BLaER1 treated with 17β-estradiol and CSF1 and Interleukin-3, amounts not matched to agents 10 nM and 100 nM (cell line): ENCODE results near the gene PKP3.
A peak's percentile ranks its signal among the peaks of the same experiment; 100 is the strongest.
"Not testable (repeated sequence)": the region's sequence is repeated elsewhere in the genome, so short reads cannot be mapped to it uniquely, and the experiment has no call there.

Experiments used
- H3K27ac ChIP-seq, 11 experiments: shearing (Covaris generic); formaldehyde crosslinking; 2 replicates each; pipeline ENCODE4 v1.8.1; 2022
- H3K27me3 ChIP-seq, 11 experiments: shearing (Covaris generic); formaldehyde crosslinking; 2 replicates each; pipeline ENCODE4 v1.8.1; 2022
- H3K36me3 ChIP-seq, 11 experiments: shearing (Covaris generic); formaldehyde crosslinking; 2 replicates each; pipeline ENCODE4 v1.8.1; 2022
- H3K4me1 ChIP-seq, 10 experiments: shearing (Covaris generic); formaldehyde crosslinking; 2 replicates each; pipeline ENCODE4 v1.8.1; 2022
- H3K4me2 ChIP-seq, 11 experiments: shearing (Covaris generic); formaldehyde crosslinking; 2 replicates each; pipeline ENCODE4 v1.8.1; 2022
- H3K4me3 ChIP-seq, 10 experiments: shearing (Covaris generic); formaldehyde crosslinking; 2 replicates each; pipeline ENCODE4 v1.8.1; 2022
- H3K9ac ChIP-seq, 11 experiments: shearing (Covaris generic); formaldehyde crosslinking; 2 replicates each; pipeline ENCODE4 v1.8.1; 2022
- H3K9me3 ChIP-seq, 11 experiments: shearing (Covaris generic); formaldehyde crosslinking; replicated peaks in 1 of 11; 2 replicates each; pipeline ENCODE4 v1.8.1; 2022
- H4K20me1 ChIP-seq, 11 experiments: shearing (Covaris generic); formaldehyde crosslinking; 2 replicates each; pipeline ENCODE4 v1.8.1; 2022
- Cebpa-rat ChIP-seq, 11 experiments: shearing (Covaris generic); IDR thresholded peaks; 2 replicates each; pipeline ENCODE4 v1.8.1; 2022

The PKP3 gene

GRCh38 chr11:386483-386882, 7.5 kb upstream of the PKP3 start:
- 0 out of 22 replicates have a peak, but pooled peaks cover 0 to 4% (median 0%) of the 10 kb centered on the region in 11 experiments for H3K27me3 ChIP-seq
- peaks cover 22 to 52% (median 31%) of the 10 kb centered on the region in 11 experiments for H3K9me3 ChIP-seq
- H3K4me1 ChIP-seq: peaks cover 4 to 38% (median 26%) of the 10 kb centered on the region in 10 experiments; a peak in 18 of 20 replicates

GRCh38 chr11:387193-387793, 6.7 kb upstream of the PKP3 start:
- no peak overlapping the region for H3K27ac ChIP-seq
- peaks cover 0 to 30% (median 18%) of the 10 kb centered on the region in 10 experiments; a peak in 16 of 20 replicates for H3K4me1 ChIP-seq
- peaks cover 22 to 52% (median 31%) of the 10 kb centered on the region in 11 experiments for H3K9me3 ChIP-seq
- 0 out of 22 replicates have a peak, but pooled peaks cover 0 to under 1% (median 0%) of the 10 kb centered on the region in 11 experiments for H3K27me3 ChIP-seq
- H3K4me2 ChIP-seq: peak overlapping the region in 4 of 11 experiments; percentile 8 to 28 (median 22); a peak in 5 of 22 replicates
- no peak for TF ChIP-seq Cebpa-rat (IDR thresholded peaks at IDR 0.05)
- H4K20me1 ChIP-seq: no peaks in the 10 kb centered on the region
- no peak overlapping the region for H3K9ac ChIP-seq
- H3K4me3 ChIP-seq: peak overlapping the region in 2 of 10 experiments; percentile 24 to 26; a peak in 2 of 20 replicates
- H3K36me3 ChIP-seq: peaks cover 0 to 10% (median 0%) of the 10 kb centered on the region in 11 experiments; a peak in 5 of 22 replicates

More at GRCh38 chr11:386483-386882, 7.5 kb upstream of the PKP3 start:
- Histone ChIP-seq H3K4me2 (no peak overlapping the region), H3K9ac (no peak overlapping the region), H3K36me3 (peaks cover 0 to 10% (median 0%) of the 10 kb centered on the region in 11 experiments; a peak in 5 of 22 replicates), H4K20me1 (no peaks in the 10 kb centered on the region), H3K4me3 (peak overlapping the region in 4 of 10 experiments; percentile 5 to 26 (median 24); a peak in 7 of 20 replicates), H3K27ac (no peak overlapping the region)
- no peak for TF ChIP-seq Cebpa-rat (IDR thresholded peaks at IDR 0.05)

- not testable (repeated sequence) for H3K27me3 ChIP-seq, H3K27ac ChIP-seq, H4K20me1 ChIP-seq, H3K9ac ChIP-seq, H3K4me3 ChIP-seq, H3K4me2 ChIP-seq
- Histone ChIP-seq H3K4me1 (peaks cover 1 to 13% (median 8%) of the 10 kb centered on the region in 10 experiments; a peak in 16 of 20 replicates), H3K36me3 (peaks cover 0 to 10% (median 0%) of the 10 kb centered on the region in 11 experiments; a peak in 5 of 22 replicates), H3K9me3 (peaks cover 22 to 41% (median 31%) of the 10 kb centered on the region in 11 experiments)
Observed at GRCh38 chr11:389369-389768, 4.6 kb upstream of the PKP3 start.

- Histone ChIP-seq H3K4me2 (no peak overlapping the region), H3K36me3 (peaks cover 0 to 10% (median 0%) of the 10 kb centered on the region in 11 experiments; a peak in 5 of 22 replicates), H3K4me3 (no peak overlapping the region), H4K20me1 (no peaks in the 10 kb centered on the region), H3K9me3 (peaks cover 22 to 37% (median 30%) of the 10 kb centered on the region in 11 experiments), H3K9ac (no peak overlapping the region), H3K4me1 (peaks cover 0 to 20% (median 9%) of the 10 kb centered on the region in 10 experiments; a peak in 11 of 20 replicates), H3K27me3 (no peaks in the 10 kb centered on the region), H3K27ac (no peak overlapping the region)
- TF ChIP-seq Cebpa-rat (IDR thresholded peaks at IDR 0.05): no peak
Observed at GRCh38 chr11:390175-390574, 3.8 kb upstream of the PKP3 start.

GRCh38 chr11:391117-392017, 2.6 kb upstream of the PKP3 start:
- Histone ChIP-seq H3K27ac (no peak overlapping the region), H3K9me3 (peaks cover 13 to 27% (median 20%) of the 10 kb centered on the region in 11 experiments), H3K36me3 (peaks cover 0 to 3% (median 0%) of the 10 kb centered on the region in 11 experiments; a peak in 5 of 22 replicates), H4K20me1 (0 out of 22 replicates have a peak, but pooled peaks cover 0 to 3% (median 0%) of the 10 kb centered on the region in 11 experiments), H3K4me3 (no peak overlapping the region), H3K9ac (no peak overlapping the region), H3K4me1 (peaks cover 0 to 21% (median 13%) of the 10 kb centered on the region in 10 experiments; a peak in 16 of 20 replicates), H3K27me3 (no peaks in the 10 kb centered on the region), H3K4me2 (no peak overlapping the region)
- TF ChIP-seq Cebpa-rat (IDR thresholded peaks at IDR 0.05): no peak

- H3K4me2 ChIP-seq: no peak overlapping the region
- peaks cover 0 to 6% (median 0%) of the 10 kb centered on the region in 11 experiments; a peak in 1 of 22 replicates for H4K20me1 ChIP-seq
- no peak for TF ChIP-seq Cebpa-rat (IDR thresholded peaks at IDR 0.05)
- no peaks in the 10 kb centered on the region for H3K27me3 ChIP-seq
- H3K27ac ChIP-seq: no peak overlapping the region
- no peak overlapping the region for H3K4me3 ChIP-seq
- peaks cover 5 to 18% (median 12%) of the 10 kb centered on the region in 11 experiments; a peak in 20 of 22 replicates for H3K9me3 ChIP-seq
- no peaks in the 10 kb centered on the region for H3K36me3 ChIP-seq
- H3K9ac ChIP-seq: no peak overlapping the region
- peaks cover 0 to 30% (median 18%) of the 10 kb centered on the region in 10 experiments; a peak in 16 of 20 replicates for H3K4me1 ChIP-seq
Observed at GRCh38 chr11:392102-392777, 1.8 kb upstream of the PKP3 start.

GRCh38 chr11:393219-394033, 583 bp upstream of the PKP3 start:
- H3K9ac ChIP-seq: no peak overlapping the region
- TF ChIP-seq Cebpa-rat (IDR thresholded peaks at IDR 0.05): no peak
- H3K4me2 ChIP-seq: peak overlapping the region in 3 of 11 experiments; percentile 19 to 44 (median 20); a peak in 3 of 22 replicates
- peaks cover 0 to 6% (median under 1%) of the 10 kb centered on the region in 11 experiments; a peak in 6 of 22 replicates for H3K9me3 ChIP-seq
- peaks cover 0 to 8% (median 0%) of the 10 kb centered on the region in 11 experiments; a peak in 1 of 22 replicates for H4K20me1 ChIP-seq
- H3K36me3 ChIP-seq: no peaks in the 10 kb centered on the region
- H3K4me1 ChIP-seq: peaks cover 0 to 35% (median 18%) of the 10 kb centered on the region in 10 experiments; a peak in 16 of 20 replicates
- no peaks in the 10 kb centered on the region for H3K27me3 ChIP-seq
- no peak overlapping the region for H3K4me3 ChIP-seq
- no peak overlapping the region for H3K27ac ChIP-seq
